ENCODE data around the gene CNPY4. TPM values are rescaled to one million over a fixed set of nuclear protein-coding genes. Genes with fewer than 3 reads are reported as not detected.

The CNPY4 gene
- total RNA-seq, 1 experiment from 2014 or later: 10.4 TPM

GRCh38 chr7:100074841-100075240 is 44.6 kb upstream of the CNPY4 start:
- Mint-ChIP-seq H3K9me3 (peaks cover 72 to 89% of the 10 kb centered on the region in 2 experiments), H3K36me3 (ENCODE audit: insufficient read depth in 1 of 3, low read depth in 3 of 3) (peaks cover 97 to 99% (median 97%) of the 10 kb centered on the region in 3 experiments), H3K4me1 (peaks cover under 1 to 4% of the 10 kb centered on the region in 2 experiments; a peak in 1 of 4 replicates), H3K4me3 (no peak overlapping the region), H3K27me3 (ENCODE audit: low read depth) (peaks cover 5% of the 10 kb centered on the region; the same call in 1 of the 2 replicates), H3K27ac (no peak overlapping the region)
- H3K4ac ChIP-seq (ENCODE audit: low read depth, low read length): no peak overlapping the region
- H3K27me3 ChIP-seq (ENCODE audit: insufficient read depth, low read length): no peaks in the 10 kb centered on the region
- H3K9me3 ChIP-seq (ENCODE audit: control insufficient read depth, low read depth, low read length): peaks cover 57% of the 10 kb centered on the region
- no peak overlapping the region for H3K9ac ChIP-seq (ENCODE audit: extremely low read depth, insufficient read length, low read length)
- no peak overlapping the region for H2BK120ac ChIP-seq (ENCODE audit: low read depth, low read length, poor library complexity, severe bottlenecking)
- no peak overlapping the region for H3K56ac ChIP-seq (ENCODE audit: insufficient read length, low read depth, low read length)
- no peak for TF ChIP-seq CTCF (conservative IDR thresholded peaks at IDR 0.05)
- no peaks in the 10 kb centered on the region for H3K23me2 ChIP-seq (ENCODE audit: insufficient read length, low read depth, low read length, poor library complexity, severe bottlenecking)
- no peaks in the 10 kb centered on the region for H3K4me1 ChIP-seq (ENCODE audit: insufficient read depth, low read length)
- H4K8ac ChIP-seq (replicated peaks; ENCODE audit: insufficient read length, low read depth, low read length): no peak overlapping the region
- no peak overlapping the region for H3K23ac ChIP-seq (ENCODE audit: insufficient read length, low read depth, low read length)
- H3K79me1 ChIP-seq (ENCODE audit: insufficient read depth, low read depth, low read length, poor library complexity, severe bottlenecking): no peaks in the 10 kb centered on the region
- no peak overlapping the region for H2AFZ ChIP-seq (ENCODE audit: low read length)
- H4K91ac ChIP-seq (ENCODE audit: insufficient read length, low read depth, low read length): no peak overlapping the region
- no peak overlapping the region for H3K14ac ChIP-seq (ENCODE audit: insufficient read depth, low read length)
- H4K20me1 ChIP-seq (ENCODE audit: control insufficient read depth, insufficient read depth, insufficient read length): no peaks in the 10 kb centered on the region
- H4K5ac ChIP-seq (ENCODE audit: insufficient read length, low read depth, low read length): no peak overlapping the region
- DNase-seq: no peak
- H2BK15ac ChIP-seq (ENCODE audit: low read depth, low read length): no peak overlapping the region
- no peak overlapping the region for H2BK20ac ChIP-seq (ENCODE audit: low read depth, low read length, poor library complexity, severe bottlenecking)
- no peak overlapping the region for H2BK12ac ChIP-seq (ENCODE audit: insufficient read length, low read depth, low read length)
- no peak overlapping the region for H3T11ph ChIP-seq (ENCODE audit: low read length)
- no CpG with 5 or more reads among the region's 7 CpGs for WGBS (ENCODE audit: extremely low coverage, insufficient read length, low lambda C conversion rate)
- H3K4me2 ChIP-seq (ENCODE audit: insufficient read depth, insufficient read length, low read length): no peak overlapping the region
- no peak overlapping the region for H2BK5ac ChIP-seq (ENCODE audit: insufficient read length, low read length)
- H2AK5ac ChIP-seq (ENCODE audit: insufficient read length, low read length): no peak overlapping the region
- peaks cover 17% of the 10 kb centered on the region for H3K79me2 ChIP-seq (ENCODE audit: insufficient read depth, low read length)
- H3K18ac ChIP-seq (ENCODE audit: insufficient read length, low read depth, low read length): no peak overlapping the region
- no peak overlapping the region for H3K27ac ChIP-seq (ENCODE audit: insufficient read length, low read depth, low read length)

Measured in H9 (cell line).